NCI-H524 (cell line): Measurements from ENCODE around the gene RCN2.

Source experiments
- DNase-seq, 2 experiments: peaks; one replicate each; lab custom pipeline; 2025; lab: John Stamatoyannopoulos, UW

The RCN2 gene

GRCh38 chr15:76973906-76974305, 42.4 kb downstream of the RCN2 start:
- DNase-seq, result no peak

- no peak for DNase-seq
These were observed 43.0 kb downstream of the RCN2 start for GRCh38 chr15:76974456-76975036.

- DNase-seq, result no peak
These were observed 44.6 kb downstream of the RCN2 start for GRCh38 chr15:76976141-76976540.

GRCh38 chr15:76976572-76977270, 45.2 kb downstream of the RCN2 start:
- DNase-seq, result no peak

DNA sequence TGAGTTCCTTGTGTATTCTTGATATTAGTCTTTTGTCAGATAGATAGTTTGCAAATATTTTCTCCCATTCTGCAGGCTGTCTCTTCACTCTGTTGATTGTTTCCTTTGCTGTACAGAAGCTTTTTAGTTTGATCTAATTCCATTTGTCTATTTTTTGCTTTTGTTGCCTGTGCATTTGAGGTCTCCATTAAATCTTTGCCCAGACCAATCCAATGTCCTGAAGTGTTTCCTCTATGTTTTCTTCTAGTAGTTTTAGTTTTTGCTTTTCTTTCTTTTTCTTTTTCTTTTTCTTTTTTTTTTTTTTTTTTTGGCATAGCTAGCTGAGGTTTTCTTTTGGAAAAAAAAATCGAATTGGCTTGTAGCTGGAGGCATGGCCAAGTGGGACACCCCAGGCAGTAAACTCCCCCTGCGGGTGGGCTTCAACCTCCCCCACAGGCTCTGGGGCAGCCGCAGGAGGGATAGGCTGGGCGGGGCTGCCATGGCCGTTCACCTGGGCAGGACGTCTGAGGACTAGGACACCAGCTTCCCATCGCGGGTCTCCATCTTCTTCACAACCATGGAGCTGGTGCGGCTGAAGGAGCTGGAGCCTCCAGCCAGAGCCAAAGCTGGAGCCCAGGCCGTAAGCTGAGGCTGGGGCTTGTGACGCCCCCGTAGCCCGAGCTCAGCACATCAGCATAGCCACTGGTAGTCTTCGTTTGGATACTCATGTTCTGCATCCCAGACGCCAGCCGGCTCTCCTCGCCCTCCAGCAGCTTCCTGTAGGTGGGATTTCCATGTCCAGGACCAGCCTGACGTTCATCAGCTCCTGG, 47.2 kb downstream of the RCN2 start:
- no peak for DNase-seq

- no peak for DNase-seq
These were observed 47.9 kb downstream of the RCN2 start for GRCh38 chr15:76979331-76979925.

GRCh38 chr15:76979996-76980520, 48.5 kb downstream of the RCN2 start:
- DNase-seq, result no peak

DNA sequence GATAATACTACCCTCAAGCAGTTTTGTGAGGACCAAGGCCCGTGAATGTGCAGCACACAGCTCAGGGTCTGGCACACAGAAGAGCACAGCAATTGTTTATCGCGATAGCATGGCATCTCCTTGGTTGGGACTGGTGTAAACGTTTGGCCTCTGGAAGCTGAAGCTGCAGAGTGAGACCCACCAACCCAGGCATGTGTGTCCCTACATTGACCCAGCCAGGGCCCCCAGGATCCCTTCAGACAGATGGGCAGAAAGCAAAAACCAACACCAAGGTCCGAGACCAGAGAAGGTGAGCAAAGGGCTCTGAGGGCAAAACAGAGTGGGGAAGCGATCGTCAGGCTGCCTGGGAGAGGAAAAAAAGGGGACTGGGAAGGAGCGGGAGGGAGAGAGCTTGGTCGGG, 50.8 kb downstream of the RCN2 start:
- DNase-seq, result no peak

- DNase-seq, result no peak
These were observed 51.2 kb downstream of the RCN2 start for GRCh38 chr15:76982756-76983155.

- no peak for DNase-seq
These were observed 52.2 kb downstream of the RCN2 start for GRCh38 chr15:76983590-76984375.

DNA sequence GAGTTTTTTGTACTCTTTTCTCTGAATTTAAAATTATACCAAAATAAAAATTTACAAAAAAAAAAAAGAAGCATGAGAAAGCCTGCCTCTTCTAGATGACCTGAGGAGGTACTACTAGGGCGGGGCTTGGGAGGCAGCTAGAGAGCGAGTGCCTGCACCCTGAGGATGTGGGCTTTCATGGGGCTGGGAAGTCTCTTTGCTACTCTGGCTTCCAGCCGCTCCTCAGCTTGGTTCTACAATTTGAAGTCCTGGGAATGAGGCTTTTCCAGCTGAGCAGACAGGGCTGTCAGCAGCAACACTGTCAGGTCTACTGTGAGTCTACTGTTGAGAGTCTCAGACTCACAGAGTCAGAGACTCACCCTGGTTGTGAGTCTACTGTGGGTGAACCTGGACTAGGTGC, 55.2 kb downstream of the RCN2 start:
- no peak for DNase-seq

GRCh38 chr15:76987276-76987675, 55.7 kb downstream of the RCN2 start:
- DNase-seq, result no peak

GRCh38 chr15:76987896-76988860, 56.6 kb downstream of the RCN2 start:
- DNase-seq, result no peak

- no peak for DNase-seq
These were observed 57.6 kb downstream of the RCN2 start for GRCh38 chr15:76988867-76989780.

DNA sequence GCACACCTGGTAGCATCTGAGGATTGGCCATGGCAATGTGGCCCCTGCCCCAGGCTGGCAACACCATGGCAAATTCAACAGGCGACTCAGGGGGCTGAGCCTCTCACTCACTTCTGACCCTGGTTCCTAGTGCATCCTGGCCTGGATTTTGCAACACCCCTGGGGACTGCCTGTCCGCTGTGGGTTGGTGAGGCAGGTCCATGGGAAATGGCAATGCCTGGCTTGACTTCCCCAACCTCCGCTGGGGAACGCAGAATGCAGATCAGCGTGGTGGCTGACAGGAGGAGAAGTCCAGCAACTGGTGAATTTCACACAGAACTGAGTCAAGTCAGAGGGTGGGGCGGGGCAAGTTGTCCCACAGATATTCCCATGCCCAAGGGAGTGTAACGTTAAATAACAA, 59.5 kb downstream of the RCN2 start:
- DNase-seq, result no peak

- DNase-seq, result no peak
These were observed 60.4 kb downstream of the RCN2 start for GRCh38 chr15:76991741-76992645.

DNA sequence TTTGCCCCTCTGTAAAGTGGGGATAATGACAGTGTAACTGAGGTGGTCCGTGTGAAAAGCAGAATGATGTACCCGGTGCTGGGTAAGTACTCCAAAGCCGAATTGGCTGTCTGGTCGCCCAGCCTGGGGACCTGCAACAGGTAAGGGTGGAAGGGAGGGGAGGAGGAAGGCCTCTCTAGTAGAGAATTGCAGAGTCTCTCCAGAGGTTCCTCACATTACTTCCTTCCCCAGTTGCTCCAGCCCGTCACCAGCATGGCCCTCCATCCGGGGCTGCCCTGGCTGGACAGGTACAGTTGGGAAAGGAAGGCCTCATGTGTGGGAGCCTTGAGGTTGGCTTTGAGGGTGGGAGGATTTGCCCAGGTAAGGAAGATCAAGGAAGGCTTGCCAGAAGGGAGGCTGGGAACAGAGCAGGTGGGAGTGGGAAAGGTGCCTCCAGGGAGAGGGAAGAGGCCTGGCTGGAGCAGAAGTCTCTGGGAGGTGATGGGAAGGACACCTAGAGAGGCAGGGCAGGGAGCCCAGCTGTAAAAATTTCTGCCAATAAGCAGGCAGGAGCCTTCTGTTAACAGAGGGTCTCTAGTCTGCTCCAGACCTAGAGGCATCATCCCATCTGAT, 61.7 kb downstream of the RCN2 start:
- DNase-seq, result no peak

DNA sequence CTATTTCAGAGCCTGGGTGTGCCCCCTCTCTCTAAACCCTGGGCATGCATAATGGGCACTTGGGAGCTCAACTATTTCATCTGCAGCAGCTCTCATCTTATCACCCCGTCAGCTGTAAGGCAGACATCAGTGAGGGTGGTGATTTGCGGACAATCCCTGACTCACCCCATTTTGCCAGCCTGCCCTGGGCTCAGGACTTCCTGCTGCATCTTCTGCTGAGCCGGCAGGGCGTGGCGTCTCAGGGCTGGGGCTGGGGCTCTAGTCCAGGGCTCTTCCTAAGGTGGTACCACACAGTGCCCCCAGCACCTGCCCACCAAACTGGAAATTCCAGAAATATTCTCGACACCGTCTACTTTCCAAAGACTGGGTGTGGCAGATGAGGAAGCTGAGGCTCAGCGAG, 62.5 kb downstream of the RCN2 start:
- DNase-seq, result no peak
